ENCODE measurements around the gene TNK1. TPM values are rescaled to one million over a fixed set of nuclear protein-coding genes. Genes with fewer than 3 reads are reported as not detected.
"Not testable (repeated sequence)": the region's sequence is repeated elsewhere in the genome, so short reads cannot be mapped to it uniquely, and the experiment has no call there.

Gene TNK1
- total RNA-seq (1 to 10 TPM; 1.1 to 4.4 (median 2.1) TPM), polyA plus RNA-seq (1 to 10 TPM; 1.9 to 3.5 TPM)
- long read RNA-seq, donor 1, partial matches to known transcripts: 1 of 1 reads
- long read RNA-seq, donor 1, other reads (novel, unspliced or antisense): 0 of 1 reads
- long read RNA-seq, donor 2, partial matches to known transcripts: 3 of 3 reads
- long read RNA-seq, donor 2, other reads (novel, unspliced or antisense): 0 of 3 reads
- long read RNA-seq, donor 3: 0 reads

DNA sequence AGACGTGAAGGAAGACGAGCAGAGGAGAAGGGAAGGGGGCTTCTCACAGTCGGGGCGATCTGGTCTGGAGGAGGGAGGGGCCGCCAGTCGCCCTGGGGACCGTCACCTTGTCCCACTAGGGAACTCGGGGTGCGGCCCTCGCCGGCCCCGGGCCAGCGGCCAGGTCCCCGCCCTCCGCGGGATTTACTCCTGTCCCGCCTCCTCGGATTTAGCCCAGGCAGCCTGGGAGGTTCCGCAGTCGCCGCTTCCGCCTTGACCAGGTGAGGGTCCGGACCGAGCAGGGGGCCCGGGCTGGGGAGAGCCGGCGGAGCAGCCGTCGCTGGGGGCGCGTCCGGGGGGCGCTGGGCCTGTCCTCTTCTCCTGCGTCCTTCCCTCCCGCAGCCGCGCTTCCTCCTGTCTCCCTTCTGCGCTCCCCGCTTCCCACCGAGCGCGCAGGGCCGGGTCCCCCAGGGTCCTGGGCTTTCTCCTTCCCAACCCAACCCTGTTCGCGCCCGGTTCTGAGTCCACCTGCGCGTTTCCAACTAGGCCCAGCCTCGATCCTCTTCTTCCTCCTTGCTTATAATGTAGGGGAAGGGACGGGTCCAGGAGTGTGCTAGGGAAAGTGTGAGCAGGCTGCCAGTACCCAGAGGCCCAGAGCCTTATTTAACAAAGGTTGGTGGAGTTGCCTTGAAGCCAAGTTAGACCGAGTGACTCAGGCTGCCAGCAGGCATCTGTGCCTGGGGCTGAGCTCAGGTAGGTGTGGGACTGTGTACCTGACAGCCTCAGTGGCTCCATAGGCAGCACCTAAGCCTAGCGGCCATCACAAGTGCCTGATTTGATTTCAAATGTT lies at the start of gene TNK1:
Gene TNK1 (plus strand): TSS at position 235 of the 829 bp plus-strand sequence. CDS start 1,838 bp downstream, outside the sequence.
- ATAC-seq: peak; percentile 31 to 77 (median 62)
- peak within 1 kb of the TSS in 9 of 10 donors; percentile 23 to 79 (median 67) for H3K27ac ChIP-seq
- peaks cover 0 to 61% (median 0%) of the 10 kb centered on the region in 7 donors for H3K27me3 ChIP-seq
- peak; percentile 52 to 57 for DNase-seq
- intact Hi-C loops (cut with DNase I): no loop called here
- WGBS, 2 donors: 4 to 5% methylated on average over 48 to 52 of the region's 52 CpGs
- H3K4me1 ChIP-seq: peaks cover 6 to 33% (median 30%) of the 10 kb centered on the region in 9 donors
- TF ChIP-seq, protein P1, sequence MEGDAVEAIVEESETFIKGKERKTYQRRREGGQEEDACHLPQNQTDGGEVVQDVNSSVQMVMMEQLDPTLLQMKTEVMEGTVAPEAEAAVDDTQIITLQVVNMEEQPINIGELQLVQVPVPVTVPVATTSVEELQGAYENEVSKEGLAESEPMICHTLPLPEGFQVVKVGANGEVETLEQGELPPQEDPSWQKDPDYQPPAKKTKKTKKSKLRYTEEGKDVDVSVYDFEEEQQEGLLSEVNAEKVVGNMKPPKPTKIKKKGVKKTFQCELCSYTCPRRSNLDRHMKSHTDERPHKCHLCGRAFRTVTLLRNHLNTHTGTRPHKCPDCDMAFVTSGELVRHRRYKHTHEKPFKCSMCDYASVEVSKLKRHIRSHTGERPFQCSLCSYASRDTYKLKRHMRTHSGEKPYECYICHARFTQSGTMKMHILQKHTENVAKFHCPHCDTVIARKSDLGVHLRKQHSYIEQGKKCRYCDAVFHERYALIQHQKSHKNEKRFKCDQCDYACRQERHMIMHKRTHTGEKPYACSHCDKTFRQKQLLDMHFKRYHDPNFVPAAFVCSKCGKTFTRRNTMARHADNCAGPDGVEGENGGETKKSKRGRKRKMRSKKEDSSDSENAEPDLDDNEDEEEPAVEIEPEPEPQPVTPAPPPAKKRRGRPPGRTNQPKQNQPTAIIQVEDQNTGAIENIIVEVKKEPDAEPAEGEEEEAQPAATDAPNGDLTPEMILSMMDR (IDR thresholded peaks at IDR 0.05): no peak
- H3K9me3 ChIP-seq: peaks cover 0 to 5% (median 0%) of the 10 kb centered on the region in 11 donors
- no peaks in the 10 kb centered on the region for H3K36me3 ChIP-seq
- peak within 1 kb of the TSS in 9 of 10 donors; percentile 31 to 59 (median 50) for H3K4me3 ChIP-seq

DNA sequence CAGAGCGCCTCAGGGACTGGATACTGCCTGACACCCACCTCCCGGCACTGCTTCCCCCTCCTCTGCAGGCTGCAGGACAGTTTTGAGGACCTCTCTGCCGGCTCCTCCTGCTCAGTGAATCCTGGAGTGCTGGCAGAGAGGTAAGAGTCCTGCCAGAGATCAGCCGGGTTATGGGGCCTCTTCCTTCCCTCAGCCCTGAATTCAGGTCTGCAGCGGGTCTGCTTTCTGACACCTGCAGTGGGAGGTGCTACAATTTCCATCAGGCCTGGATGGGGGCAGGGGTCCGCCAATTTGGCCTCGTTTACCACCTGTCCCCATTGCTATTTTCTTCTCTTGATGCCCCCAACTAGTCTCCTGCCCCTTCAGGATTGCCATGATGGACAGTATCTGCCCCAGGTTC lies 48.8 kb upstream of the TNK1 start:
- Histone ChIP-seq H3K9me3 (no peaks in the 10 kb centered on the region), H3K36me3 (no peaks in the 10 kb centered on the region), H3K27ac (peak overlapping the region in 1 of 10 donors; percentile 44), H3K4me3 (no peak overlapping the region), H3K4me1 (peaks cover 0 to 40% (median 20%) of the 10 kb centered on the region in 9 donors), H3K27me3 (peaks cover 0 to 28% (median 22%) of the 10 kb centered on the region in 7 donors)
- WGBS, 2 donors: 52 to 68% methylated on average over 7 of the region's 7 CpGs
- TF ChIP-seq, protein P1 (IDR thresholded peaks at IDR 0.05): no peak
- ATAC-seq: no peak
- intact Hi-C loops (cut with DNase I): no loop called here
- DNase-seq: no peak

DNA sequence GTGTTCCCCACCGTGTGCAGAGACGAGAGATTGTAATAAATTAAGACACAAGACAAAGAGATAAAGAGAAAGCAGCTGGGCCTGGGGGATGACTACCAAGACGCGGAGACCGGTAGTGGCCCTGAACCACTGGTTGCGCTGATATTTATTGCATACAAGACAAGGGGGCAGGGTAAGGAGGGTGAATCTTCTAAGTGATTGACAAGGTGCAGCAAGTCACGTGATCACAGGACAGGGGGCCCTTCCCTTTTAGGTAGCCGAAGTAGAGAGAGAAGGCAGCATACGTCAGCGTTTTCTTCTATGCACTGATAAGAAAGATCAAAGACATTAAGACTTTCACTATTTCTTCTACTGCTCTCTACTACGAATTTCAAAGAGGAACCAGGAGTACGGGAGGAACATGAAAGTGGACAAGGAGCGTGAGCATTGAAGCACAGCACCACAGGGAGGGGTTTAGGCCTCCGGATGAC lies 48.3 kb upstream of the TNK1 start:
- ATAC-seq; H3K36me3 ChIP-seq; H3K4me3 ChIP-seq; DNase-seq; intact Hi-C loops (cut with DNase I); H3K9me3 ChIP-seq: not testable (repeated sequence)
- Histone ChIP-seq H3K4me1 (peaks cover 0 to 39% (median 19%) of the 10 kb centered on the region in 9 donors), H3K27ac (peak overlapping the region in 1 of 10 donors; percentile 44), H3K27me3 (peaks cover 0 to 30% (median 22%) of the 10 kb centered on the region in 7 donors)
- 49 to 56% methylated on average over 14 of the region's 14 CpGs for WGBS, 2 donors

DNA sequence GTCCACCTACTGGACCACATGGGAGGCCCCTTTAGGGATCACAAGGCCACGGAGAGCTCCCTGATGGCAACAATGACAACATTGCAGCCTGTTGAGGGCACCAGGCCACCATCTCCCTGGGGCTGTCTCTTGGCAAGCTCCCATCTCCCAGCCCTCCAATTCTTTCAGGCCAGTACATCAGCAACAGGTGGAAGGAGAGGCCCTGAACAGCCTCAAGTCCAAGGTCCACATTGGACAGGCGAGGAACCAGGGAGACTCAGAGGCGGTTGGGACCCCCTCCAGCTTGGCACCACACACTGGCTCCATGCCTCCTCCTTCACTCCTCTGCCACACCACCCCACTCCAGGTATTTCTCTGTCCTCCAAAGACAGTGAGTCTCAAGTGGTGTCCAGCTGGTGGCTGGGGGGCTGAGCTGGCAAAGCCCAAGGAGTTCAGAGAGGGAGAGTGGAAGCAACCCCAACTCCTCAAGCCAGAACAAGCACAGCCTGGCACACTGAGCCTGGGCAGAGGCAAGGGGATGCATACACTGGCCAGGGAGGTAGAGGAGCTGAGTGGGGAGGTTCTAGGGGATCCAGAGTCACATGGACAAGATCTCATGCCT lies 45.9 kb upstream of the TNK1 start:
- intact Hi-C loops (cut with DNase I): no loop called here
- DNase-seq (no peak), ATAC-seq (no peak)
- Histone ChIP-seq H3K36me3 (peaks cover 0 to 10% (median 0%) of the 10 kb centered on the region in 9 donors), H3K4me3 (no peak overlapping the region), H3K27ac (no peak overlapping the region), H3K27me3 (peaks cover 0 to 45% (median 23%) of the 10 kb centered on the region in 7 donors), H3K4me1 (peaks cover 0 to 34% (median 7%) of the 10 kb centered on the region in 9 donors), H3K9me3 (no peaks in the 10 kb centered on the region)
- WGBS, 2 donors: 89 to 93% methylated on average over 3 of the region's 3 CpGs
- TF ChIP-seq, protein P1 (IDR thresholded peaks at IDR 0.05): no peak

DNA sequence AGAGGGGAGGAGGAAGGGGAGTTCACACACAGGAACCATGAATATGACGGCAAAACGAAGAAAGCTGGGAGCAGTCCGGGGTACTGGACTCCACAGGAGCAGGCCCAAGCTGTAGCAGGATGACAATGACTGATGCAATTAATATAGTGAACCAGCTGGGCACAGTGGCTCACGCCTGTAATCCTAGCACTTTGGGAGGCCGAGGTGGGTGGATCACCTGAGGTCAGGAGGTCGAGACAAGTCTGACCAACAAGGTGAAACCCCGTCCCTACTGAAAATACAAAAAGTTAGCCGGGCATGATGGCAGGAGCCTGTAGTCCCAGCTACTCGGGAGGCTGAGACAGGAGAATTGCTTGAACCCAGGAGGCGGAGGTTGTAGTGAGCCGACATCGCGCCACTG lies 45.1 kb upstream of the TNK1 start:
- H3K9me3 ChIP-seq; ATAC-seq; intact Hi-C loops (cut with DNase I); H3K4me3 ChIP-seq; DNase-seq: not testable (repeated sequence)
- WGBS, 2 donors: 88 to 90% methylated on average over 13 of the region's 13 CpGs
- Histone ChIP-seq H3K36me3 (peaks cover 0 to 17% (median 0%) of the 10 kb centered on the region in 9 donors), H3K27ac (peak overlapping the region in 1 of 10 donors; percentile 90), H3K4me1 (peaks cover 0 to 32% (median 0%) of the 10 kb centered on the region in 9 donors), H3K27me3 (peaks cover 0 to 46% (median 24%) of the 10 kb centered on the region in 7 donors)
